WTC11 (cell line): ENCODE results near the gene POMT1.

ENCODE experiments used
- AFF4 ChIP-seq: sonication (generic); formaldehyde crosslinking; IDR thresholded peaks from 2 replicates; pipeline ENCODE4 v1.8.1; 2023; ENCODE audit warnings: mild to moderate bottlenecking, missing genetic modification reagents, borderline replicate concordance
- CTCF ChIP-seq: fragments of 200-600 bp; IDR thresholded peaks from 2 replicates; pipeline ENCODE4 v1.8.0; 2022; ENCODE audit warnings: antibody characterized with exemption
- FOXP4 ChIP-seq: sonication (generic); formaldehyde crosslinking; IDR thresholded peaks from 2 replicates; pipeline ENCODE4 v1.8.0; 2022; ENCODE audit warnings: mild to moderate bottlenecking, missing genetic modification reagents
- HMGXB4 ChIP-seq: sonication (generic); formaldehyde crosslinking; IDR thresholded peaks from 2 replicates; pipeline ENCODE4 v1.8.1; 2023; ENCODE audit warnings: mild to moderate bottlenecking, moderate library complexity, missing genetic modification reagents
- JUN ChIP-seq: sonication (generic); formaldehyde crosslinking; IDR thresholded peaks from 2 replicates; pipeline ENCODE4 v1.8.0; 2023; ENCODE audit warnings: mild to moderate bottlenecking, missing genetic modification reagents
- MLX ChIP-seq: sonication (generic); formaldehyde crosslinking; IDR thresholded peaks from 2 replicates; pipeline ENCODE4 v1.8.1; 2023; ENCODE audit warnings: mild to moderate bottlenecking, missing genetic modification reagents, moderate library complexity
- NFATC4 ChIP-seq: fragments of 250-450 bp; sonication (Bioruptor Pico); IDR thresholded peaks from 2 replicates; pipeline ENCODE4 v1.9.0; 2021; ENCODE audit warnings: mild to moderate bottlenecking
- NR2C2 ChIP-seq: sonication (generic); formaldehyde crosslinking; IDR thresholded peaks from 2 replicates; pipeline ENCODE4 v1.8.0; 2022; ENCODE audit warnings: mild to moderate bottlenecking, missing genetic modification reagents
- OVOL2 ChIP-seq: fragments of 250-450 bp; sonication (Bioruptor Pico); IDR thresholded peaks from 2 replicates; pipeline ENCODE4 v1.9.0; 2021; ENCODE audit warnings: mild to moderate bottlenecking, borderline replicate concordance
- PRDM15 ChIP-seq: sonication (generic); formaldehyde crosslinking; IDR thresholded peaks from 2 replicates; pipeline ENCODE4 v1.8.0; 2022; ENCODE audit warnings: missing genetic modification reagents
- ZBTB21 ChIP-seq: sonication (generic); formaldehyde crosslinking; IDR thresholded peaks from 2 replicates; pipeline ENCODE4 v1.8.1; 2023; ENCODE audit warnings: mild to moderate bottlenecking, missing genetic modification reagents, borderline replicate concordance
- ZNF317 ChIP-seq: sonication (generic); formaldehyde crosslinking; IDR thresholded peaks from 2 replicates; pipeline ENCODE4 v1.8.1; 2023; ENCODE audit warnings: low read depth, mild to moderate bottlenecking, moderate library complexity, missing genetic modification reagents, borderline replicate concordance
- ZNF416 ChIP-seq: fragments of 250-450 bp; sonication (Bioruptor Pico); IDR thresholded peaks from 2 replicates; pipeline ENCODE4 v1.9.0; 2021; ENCODE audit warnings: mild to moderate bottlenecking, inconsistent platforms
- ZNF425 ChIP-seq: fragments of 250-450 bp; sonication (Bioruptor Pico); conservative IDR thresholded peaks from 2 replicates; pipeline ENCODE4 v1.9.0; 2021; ENCODE audit warnings: mild to moderate bottlenecking

GRCh38 chr9:131539223-131539923, 36.7 kb downstream of the POMT1 start:
- no peak for TF ChIP-seq CTCF
- no peak for TF ChIP-seq OVOL2 (CRISPR knock-in tag)
- TF ChIP-seq AFF4 (CRISPR knock-in tag) = no peak
- no peak for TF ChIP-seq MLX
- no peak for TF ChIP-seq ZNF317 (CRISPR knock-in tag)
- TF ChIP-seq ZNF416 (CRISPR knock-in tag) = no peak
- TF ChIP-seq NR2C2 (CRISPR knock-in tag) = no peak
- TF ChIP-seq FOXP4 = no peak
- TF ChIP-seq ZBTB21 (CRISPR knock-in tag) = no peak
- TF ChIP-seq NFATC4 (CRISPR knock-in tag) = no peak
- no peak for TF ChIP-seq PRDM15 (CRISPR knock-in tag)
- TF ChIP-seq ZNF425 = no peak
- no peak for TF ChIP-seq JUN (CRISPR knock-in tag)
- TF ChIP-seq HMGXB4 (CRISPR knock-in tag) = no peak
